Activated gamma-delta T cell treated with Interleukin-2 at 50 U/mL for 16 hours (primary cell): ENCODE results near the gene MRNIP.
"Not testable (repeated sequence)": the region's sequence is repeated elsewhere in the genome, so short reads cannot be mapped to it uniquely, and the experiment has no call there.

Source experiments
- DNase-seq: peaks from one replicate; pipeline ENCODE4 v3.0.0-alpha.2; 2020

Gene MRNIP

GRCh38 chr5:179837076-179838011, 21.3 kb downstream of the MRNIP start:
- no peak for DNase-seq

DNA sequence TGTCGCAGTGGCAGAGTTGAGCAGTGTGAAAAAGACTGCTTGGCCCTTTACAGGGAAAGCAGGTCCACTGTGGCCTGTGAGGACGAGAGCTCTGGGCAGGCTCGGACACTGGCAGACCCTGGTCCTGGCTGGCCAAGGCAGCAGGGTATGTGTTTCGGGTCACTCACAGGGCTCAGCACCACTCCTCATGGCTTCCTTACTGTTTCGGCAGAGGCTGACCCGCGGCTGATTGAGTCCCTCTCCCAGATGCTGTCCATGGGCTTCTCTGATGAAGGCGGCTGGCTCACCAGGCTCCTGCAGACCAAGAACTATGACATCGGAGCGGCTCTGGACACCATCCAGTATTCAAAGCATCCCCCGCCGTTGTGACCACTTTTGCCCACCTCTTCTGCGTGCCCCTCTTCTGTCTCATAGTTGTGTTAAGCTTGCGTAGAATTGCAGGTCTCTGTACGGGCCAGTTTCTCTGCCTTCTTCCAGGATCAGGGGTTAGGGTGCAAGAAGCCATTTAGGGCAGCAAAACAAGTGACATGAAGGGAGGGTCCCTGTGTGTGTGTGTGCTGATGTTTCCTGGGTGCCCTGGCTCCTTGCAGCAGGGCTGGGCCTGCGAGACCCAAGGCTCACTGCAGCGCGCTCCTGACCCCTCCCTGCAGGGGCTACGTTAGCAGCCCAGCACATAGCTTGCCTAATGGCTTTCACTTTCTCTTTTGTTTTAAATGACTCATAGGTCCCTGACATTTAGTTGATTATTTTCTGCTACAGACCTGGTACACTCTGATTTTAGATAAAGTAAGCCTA, 22.2 kb downstream of the MRNIP start:
- peak; percentile 54 for DNase-seq

DNA sequence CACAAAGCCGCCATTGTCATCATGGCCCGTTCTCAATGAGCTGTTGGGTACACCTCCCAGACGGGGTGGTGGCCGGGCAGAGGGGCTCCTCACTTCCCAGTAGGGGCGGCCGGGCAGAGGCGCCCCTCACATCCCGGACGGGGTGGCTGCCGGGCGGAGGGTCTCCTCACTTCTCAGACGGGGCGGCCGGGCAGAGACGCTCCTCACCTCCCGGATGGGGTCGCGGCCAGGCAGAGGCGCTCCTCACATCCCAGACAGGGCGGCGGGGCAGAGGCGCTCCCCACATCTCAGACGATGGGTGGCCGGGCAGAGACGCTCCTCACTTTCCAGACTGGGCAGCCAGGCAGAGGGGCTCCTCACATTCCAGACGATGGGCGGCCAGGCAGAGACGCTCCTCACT, 23.7 kb downstream of the MRNIP start:
- not testable (repeated sequence) for DNase-seq

DNA sequence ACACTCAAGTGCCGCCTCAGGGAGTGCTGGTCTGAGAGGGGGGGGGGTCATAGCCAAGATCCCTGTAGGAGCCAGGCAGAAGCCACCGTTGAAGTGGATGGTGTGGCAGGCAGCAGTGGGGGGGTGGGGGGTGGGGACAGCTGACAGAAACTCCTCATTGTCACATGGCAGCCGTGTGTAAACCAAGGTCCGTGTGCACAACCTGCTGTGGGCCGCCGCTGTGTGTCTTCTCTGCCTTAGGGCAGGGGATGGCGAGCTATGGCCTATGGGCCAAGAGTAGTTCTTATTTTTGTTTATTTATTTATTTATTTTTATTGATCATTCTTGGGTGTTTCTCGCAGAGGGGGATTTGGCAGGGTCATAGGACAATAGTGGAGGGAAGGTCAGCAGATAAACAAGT, 24.5 kb downstream of the MRNIP start:
- DNase-seq, result no peak

DNA sequence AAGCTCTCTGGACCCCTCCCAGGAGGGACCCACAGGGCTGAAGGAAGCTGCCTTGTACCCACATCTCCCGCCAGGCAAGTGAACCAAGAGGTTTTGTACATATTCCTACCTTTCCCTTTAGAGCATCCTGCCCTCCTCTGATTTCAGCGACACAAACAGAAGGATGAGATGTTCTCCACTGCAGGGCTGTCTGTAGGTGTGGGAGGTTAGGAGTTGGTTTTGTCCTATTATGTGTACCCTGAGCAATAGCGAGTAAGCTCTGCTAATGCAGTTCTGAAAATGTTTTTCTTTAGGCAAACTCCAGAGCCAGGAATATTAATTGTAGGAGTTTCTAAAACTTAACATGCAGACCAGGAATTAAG, 24.9 kb downstream of the MRNIP start:
- DNase-seq, result no peak

- DNase-seq, result no peak
Observed at GRCh38 chr5:179833056-179833708, 25.4 kb downstream of the MRNIP start.

- no peak for DNase-seq
Observed at GRCh38 chr5:179832039-179832745, 26.4 kb downstream of the MRNIP start.

GRCh38 chr5:179830818-179831468, 27.7 kb downstream of the MRNIP start:
- no peak for DNase-seq

- DNase-seq, result no peak
Observed at GRCh38 chr5:179829732-179830435, 28.7 kb downstream of the MRNIP start.

- no peak for DNase-seq
Observed at GRCh38 chr5:179828756-179829421, 29.7 kb downstream of the MRNIP start.

- DNase-seq, result no peak
Observed at GRCh38 chr5:179827680-179828079, 30.9 kb downstream of the MRNIP start.

DNA sequence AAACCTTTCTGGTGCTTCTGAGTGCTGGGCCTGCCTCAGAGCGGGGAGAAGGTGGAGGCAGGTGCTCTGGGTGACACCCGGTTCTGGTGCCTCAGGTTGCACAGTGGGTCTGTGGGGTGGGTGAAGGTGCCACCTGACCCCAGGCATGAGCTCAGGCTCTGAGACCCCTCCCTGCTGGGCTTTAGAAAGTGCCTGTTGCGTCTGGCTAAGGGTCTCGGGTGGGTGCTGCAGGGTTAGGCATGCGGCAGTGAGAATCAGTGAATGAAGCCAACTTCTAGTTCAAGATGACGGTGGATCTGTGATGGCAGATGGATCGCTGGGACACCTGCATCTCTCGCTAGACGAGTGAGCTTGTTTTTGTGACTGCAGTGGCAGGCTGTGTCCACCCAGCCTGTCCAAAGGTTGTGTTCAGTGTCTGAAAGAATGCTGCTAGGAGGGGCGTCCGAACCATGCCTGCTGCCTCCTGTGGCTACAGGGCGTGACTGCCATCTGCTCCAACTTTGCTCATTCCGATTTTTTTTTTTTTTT, 32.9 kb downstream of the MRNIP start:
- no peak for DNase-seq

- DNase-seq, result no peak
Observed at GRCh38 chr5:179824745-179825112, 33.9 kb downstream of the MRNIP start.

DNA sequence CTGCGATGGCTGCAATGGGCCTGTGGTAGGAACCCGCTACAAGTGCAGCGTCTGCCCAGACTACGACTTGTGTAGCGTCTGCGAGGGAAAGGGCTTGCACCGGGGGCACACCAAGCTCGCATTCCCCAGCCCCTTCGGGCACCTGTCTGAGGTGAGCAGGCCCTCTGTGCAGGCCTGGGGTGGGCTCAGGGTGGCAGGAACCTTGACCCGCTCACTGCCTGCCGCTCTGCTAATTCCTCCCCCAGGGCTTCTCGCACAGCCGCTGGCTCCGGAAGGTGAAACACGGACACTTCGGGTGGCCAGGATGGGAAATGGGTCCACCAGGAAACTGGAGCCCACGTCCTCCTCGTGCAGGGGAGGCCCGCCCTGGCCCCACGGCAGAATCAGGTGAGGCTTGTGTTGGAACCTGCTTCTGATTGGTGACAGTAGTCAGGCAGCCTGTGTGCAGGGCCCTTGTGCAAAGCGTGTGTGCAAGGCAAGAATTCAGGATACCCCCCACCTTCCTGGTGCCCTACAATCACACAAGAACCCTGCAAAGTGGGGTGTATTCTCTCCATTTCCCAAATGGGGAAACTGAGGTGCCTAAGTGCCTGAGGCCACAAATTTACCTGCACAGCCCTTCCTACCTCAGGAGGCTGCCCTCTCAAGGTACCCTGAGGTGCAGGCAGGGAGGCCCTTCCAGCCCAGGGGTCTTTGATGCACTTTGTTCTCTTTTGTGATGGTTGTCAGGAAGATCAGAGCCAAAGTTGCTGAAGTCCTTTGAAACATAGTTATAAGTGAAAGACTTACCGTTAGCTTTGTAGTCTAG, 34.5 kb downstream of the MRNIP start:
- no peak for DNase-seq

DNA sequence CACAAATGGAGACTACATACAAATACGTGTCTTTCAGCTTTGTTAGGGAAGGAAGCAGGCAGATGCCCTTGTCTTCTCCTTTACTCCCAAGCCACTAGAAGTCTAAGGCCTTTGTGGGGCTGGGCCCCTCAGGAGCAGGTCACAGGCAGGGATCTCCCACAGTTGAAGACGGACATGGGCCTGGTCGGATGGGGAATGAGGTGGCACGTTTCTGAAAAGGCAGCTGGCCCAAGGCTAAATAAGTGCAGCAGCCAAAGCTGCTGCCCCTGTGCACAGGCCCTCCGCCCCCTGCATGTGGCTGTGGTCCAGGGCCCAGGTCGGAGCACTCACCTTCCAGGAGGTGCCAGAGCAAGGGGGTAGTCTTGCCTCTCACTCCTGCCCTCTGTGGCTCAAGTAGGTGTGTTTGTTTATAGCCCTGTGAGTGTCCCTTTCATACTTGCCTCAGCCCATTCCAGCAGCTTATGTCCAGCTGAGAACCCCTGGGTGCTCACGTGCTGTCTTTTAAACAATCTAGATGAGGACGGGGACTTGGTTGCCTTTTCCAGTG, 36.1 kb downstream of the MRNIP start:
- DNase-seq, result no peak

GRCh38 chr5:179822059-179822432, 36.6 kb downstream of the MRNIP start:
- no peak for DNase-seq

- peak; percentile 88 for DNase-seq
Observed at GRCh38 chr5:179821298-179822058, 37.1 kb downstream of the MRNIP start.

DNA sequence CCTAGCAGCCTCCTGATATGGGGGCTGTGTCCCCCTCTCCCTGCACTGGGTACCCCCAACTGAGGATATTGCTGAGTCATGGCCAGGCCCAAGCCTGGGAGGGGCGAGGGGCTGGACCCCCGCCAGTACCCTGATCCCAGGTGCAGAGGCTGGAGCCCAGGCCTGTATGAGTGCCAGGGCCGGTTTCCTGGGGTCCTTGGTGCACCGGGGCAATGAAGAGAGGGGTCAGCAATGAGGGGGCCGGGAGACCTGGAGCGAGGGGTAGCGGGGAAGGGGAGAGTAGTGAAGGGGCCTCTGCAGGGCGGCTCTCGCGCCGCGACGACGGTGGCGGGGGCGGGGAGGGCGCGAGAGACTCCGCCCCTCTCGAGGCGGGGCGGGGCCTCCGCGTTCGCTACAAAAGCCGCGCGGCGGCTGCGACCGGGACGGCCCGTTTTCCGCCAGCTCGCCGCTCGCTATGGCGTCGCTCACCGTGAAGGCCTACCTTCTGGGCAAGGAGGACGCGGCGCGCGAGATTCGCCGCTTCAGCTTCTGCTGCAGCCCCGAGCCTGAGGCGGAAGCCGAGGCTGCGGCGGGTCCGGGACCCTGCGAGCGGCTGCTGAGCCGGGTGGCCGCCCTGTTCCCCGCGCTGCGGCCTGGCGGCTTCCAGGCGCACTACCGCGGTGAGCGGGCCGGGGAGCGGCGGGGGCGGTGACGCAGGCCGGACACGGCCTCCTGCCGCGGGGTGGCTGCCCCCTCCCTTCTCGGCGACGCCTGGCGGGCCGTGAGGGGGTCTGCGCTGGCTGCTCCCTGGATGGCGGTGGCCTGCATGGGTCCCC, 37.9 kb downstream of the MRNIP start, which contains the start of gene SQSTM1:
SQSTM1 (plus strand) TSS at position 423 of the 815 bp plus-strand sequence; CDS start at position 455, 32 bp downstream.
- peak; percentile 77 for DNase-seq
